Measurements from ENCODE around the gene ZSWIM6.

GRCh38 chr5:61306531-61307131 lies 25.4 kb upstream of the ZSWIM6 start:
- no peak for TF ChIP-seq CTCF (IDR thresholded peaks at IDR 0.05)
- no peak for TF ChIP-seq POLR2AphosphoS5 (IDR thresholded peaks at IDR 0.05; ENCODE audit: low read depth, low read length)
